Stimulated activated naive CD4-positive, alpha-beta T cell (primary cell): ENCODE results near the gene SLC39A11.
"Not testable (repeated sequence)": the region's sequence is repeated elsewhere in the genome, so short reads cannot be mapped to it uniquely, and the experiment has no call there.

ENCODE experiments used
- DNase-seq, 6 experiments: peaks; one replicate each; lab custom pipeline; 2025; lab: John Stamatoyannopoulos, UW

The SLC39A11 gene

GRCh38 chr17:73092523-73093135 lies at the start of gene SLC39A11:
SLC39A11 (minus strand) TSS chr17:73092688; CDS start chr17:73088764, 3,924 bp downstream.
- peak; percentile 74 to 85 (median 78) for DNase-seq

- DNase-seq, result no peak
These were observed 48.9 kb upstream of the SLC39A11 start for GRCh38 chr17:73141411-73141810.

- no peak for DNase-seq
These were observed 48.1 kb upstream of the SLC39A11 start for GRCh38 chr17:73140566-73140965.

GRCh38 chr17:73139296-73139695 lies 46.8 kb upstream of the SLC39A11 start:
- DNase-seq, result no peak

GRCh38 chr17:73138541-73139138 lies 46.2 kb upstream of the SLC39A11 start:
- no peak for DNase-seq

GRCh38 chr17:73137376-73137775 lies 44.9 kb upstream of the SLC39A11 start:
- no peak for DNase-seq

- DNase-seq, result no peak
These were observed 43.3 kb upstream of the SLC39A11 start for GRCh38 chr17:73135766-73136165.

GRCh38 chr17:73133911-73134649 lies 41.6 kb upstream of the SLC39A11 start:
- no peak for DNase-seq

- DNase-seq, result no peak
These were observed 39.6 kb upstream of the SLC39A11 start for GRCh38 chr17:73132085-73132492.

GRCh38 chr17:73131439-73131838 lies 39.0 kb upstream of the SLC39A11 start:
- DNase-seq, result not testable (repeated sequence)

GRCh38 chr17:73130977-73131376 lies 38.5 kb upstream of the SLC39A11 start:
- no peak for DNase-seq

GRCh38 chr17:73128496-73128895 lies 36.0 kb upstream of the SLC39A11 start:
- no peak for DNase-seq

- no peak for DNase-seq
These were observed 34.4 kb upstream of the SLC39A11 start for GRCh38 chr17:73126716-73127473.

GRCh38 chr17:73123606-73124320 lies 31.3 kb upstream of the SLC39A11 start:
- no peak for DNase-seq

GRCh38 chr17:73122953-73123605 lies 30.6 kb upstream of the SLC39A11 start:
- no peak for DNase-seq

GRCh38 chr17:73121506-73121905 lies 29.0 kb upstream of the SLC39A11 start:
- no peak for DNase-seq

- no peak for DNase-seq
These were observed 27.1 kb upstream of the SLC39A11 start for GRCh38 chr17:73119631-73120030.

- DNase-seq, result no peak
These were observed 26.5 kb upstream of the SLC39A11 start for GRCh38 chr17:73118951-73119391.

- DNase-seq, result no peak
These were observed 25.7 kb upstream of the SLC39A11 start for GRCh38 chr17:73118139-73118538.

- no peak for DNase-seq
These were observed 19.8 kb upstream of the SLC39A11 start for GRCh38 chr17:73112246-73112645.

GRCh38 chr17:73111386-73111785 lies 18.9 kb upstream of the SLC39A11 start:
- DNase-seq, result no peak
